Adipose tissue (tissue), 3 donors: ENCODE results near the gene PACRG. TPM values are rescaled to one million over a fixed set of nuclear protein-coding genes. Genes with fewer than 3 reads are reported as not detected.

Experiments used
- H3K27ac ChIP-seq: one replicate; pipeline ENCODE4 v1.5.1; 2013; ENCODE audit warnings: low read depth, low read length
- WGBS, 3 donors: extraction: QIAGEN DNeasy Blood & Tissue Kit; methylation state at CpG; one replicate each; pipeline ENCODE4 v1.1.7; 2013; 5-methylcytosine and 5-hydroxymethylcytosine counted together
- polyA plus RNA-seq, 3 donors: library from polyadenylated mRNA; stranded (reverse); fragments of 200-250 nt; gene quantifications; one replicate each; pipeline ENCODE4 v1.2.3, GENCODE V29; 2013
- donor health status: healthy with polysubstance abuse.
- donor health status: Bipolar disorder and iron deficiency.
- donor health status: healthy.

Gene PACRG
- polyA plus RNA-seq, 3 donors, result 0.34 to 4.8 TPM; not detected in 1

- WGBS, 3 donors, result 14 to 34% (median 18%) methylated on average over 6 of the region's 6 CpGs
These were observed 21.5 kb upstream of the PACRG start for GRCh38 chr6:162706232-162706631.

GRCh38 chr6:162708971-162709370 is 18.8 kb upstream of the PACRG start:
- 96 to 97% (median 97%) methylated on average over 6 of the region's 6 CpGs for WGBS, 3 donors

More at GRCh38 chr6:162706232-162706631, 21.5 kb upstream of the PACRG start:
- H3K27ac ChIP-seq, result no peak overlapping the region

DNA sequence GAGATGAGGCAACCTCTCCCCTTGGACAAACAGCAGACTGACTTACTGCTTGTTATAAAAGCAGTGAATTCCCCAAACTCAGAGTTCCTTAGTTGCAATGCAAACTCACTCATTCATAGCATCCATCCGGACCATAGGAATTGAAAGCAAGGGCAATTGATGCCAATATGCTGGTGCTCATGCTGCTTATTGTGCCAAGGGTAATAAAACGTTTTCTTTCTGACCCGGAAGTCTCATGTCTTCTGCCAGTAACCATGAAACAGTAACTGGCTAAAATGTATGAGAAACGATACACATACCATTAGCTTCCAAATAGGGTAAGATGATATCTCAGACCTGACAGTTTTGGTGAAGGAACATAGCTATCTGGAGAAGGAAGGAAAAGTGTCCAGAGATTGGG is 18.3 kb upstream of the PACRG start:
- no peak overlapping the region for H3K27ac ChIP-seq
- 83 to 91% (median 88%) methylated on average over 4 of the region's 4 CpGs for WGBS, 3 donors

More at GRCh38 chr6:162708971-162709370, 18.8 kb upstream of the PACRG start:
- no peak overlapping the region for H3K27ac ChIP-seq

GRCh38 chr6:162710419-162710818 is 17.4 kb upstream of the PACRG start:
- 94 to 100% (median 97%) methylated on average over 1 of the region's 1 CpG for WGBS, 3 donors
- no peak overlapping the region for H3K27ac ChIP-seq

DNA sequence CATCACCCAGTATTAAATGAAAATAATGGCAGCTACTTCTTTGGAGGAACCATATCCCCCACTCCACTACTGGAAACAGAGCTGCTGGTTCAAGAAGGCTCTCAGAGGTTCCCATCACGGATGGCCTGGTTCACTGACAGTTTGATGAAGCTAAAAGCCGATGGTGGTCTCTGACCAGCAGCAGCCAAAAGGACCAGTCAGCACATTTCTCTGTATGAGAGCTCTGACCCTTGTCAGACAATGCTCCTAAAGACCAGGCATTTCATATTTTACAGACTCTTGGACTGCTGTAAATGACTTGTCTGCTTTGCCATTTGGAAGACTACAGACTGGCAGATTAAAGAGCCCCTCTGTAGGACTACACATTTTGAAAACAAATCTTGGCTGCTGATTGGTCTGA is 16.8 kb upstream of the PACRG start:
- 94 to 96% (median 94%) methylated on average over 2 of the region's 2 CpGs for WGBS, 3 donors
- no peak overlapping the region for H3K27ac ChIP-seq

DNA sequence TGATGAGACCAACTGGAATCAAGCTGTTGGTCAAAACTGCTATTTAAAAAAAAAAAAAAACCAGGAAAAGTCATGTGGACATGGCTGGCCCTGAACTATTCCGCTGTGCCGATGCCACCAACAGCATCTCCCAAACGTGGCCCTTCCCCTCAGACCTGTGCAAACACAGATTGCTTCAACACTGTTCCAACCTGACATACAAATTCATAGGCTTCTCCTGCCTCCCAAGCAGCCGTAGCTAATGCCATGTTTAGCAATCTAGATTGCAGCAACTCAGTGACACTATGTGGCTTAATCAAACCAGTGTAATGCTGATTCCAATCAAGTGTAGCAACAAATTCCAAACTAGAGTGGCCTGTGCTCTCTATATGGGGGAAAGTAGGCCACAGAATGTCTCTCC is 16.4 kb upstream of the PACRG start:
- H3K27ac ChIP-seq, result no peak overlapping the region

GRCh38 chr6:162712694-162713093 is 15.1 kb upstream of the PACRG start:
- no peak overlapping the region for H3K27ac ChIP-seq
- WGBS, 3 donors, result 81 to 97% (median 84%) methylated on average over 2 of the region's 2 CpGs

More for the DNA sequence above, 16.4 kb upstream of the PACRG start:
- 80 to 88% (median 81%) methylated on average over 4 of the region's 4 CpGs for WGBS, 3 donors

GRCh38 chr6:162713974-162714780 is 13.6 kb upstream of the PACRG start:
- WGBS, 3 donors, result 78 to 83% (median 81%) methylated on average over 13 of the region's 13 CpGs
- H3K27ac ChIP-seq, result no peak overlapping the region

DNA sequence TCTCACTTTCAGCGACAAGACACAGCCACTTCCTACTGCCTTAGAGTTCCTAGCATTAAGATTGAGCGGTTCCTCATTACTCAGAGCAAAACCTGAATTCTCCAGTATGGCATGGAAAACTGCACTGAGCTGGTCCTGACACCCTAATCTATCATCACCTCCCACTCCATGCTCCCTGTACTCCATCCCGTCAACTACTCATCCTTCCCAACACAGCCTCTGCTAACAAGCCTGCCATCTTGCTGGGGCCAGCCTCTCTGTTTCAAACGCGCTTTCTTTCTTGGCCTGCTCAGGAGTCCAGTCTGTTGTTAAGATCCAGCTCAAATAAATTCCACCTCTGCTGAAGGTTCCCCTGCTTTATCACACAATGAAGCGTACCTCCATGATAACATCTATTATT is 12.2 kb upstream of the PACRG start:
- 93 to 97% (median 94%) methylated on average over 6 of the region's 6 CpGs for WGBS, 3 donors

DNA sequence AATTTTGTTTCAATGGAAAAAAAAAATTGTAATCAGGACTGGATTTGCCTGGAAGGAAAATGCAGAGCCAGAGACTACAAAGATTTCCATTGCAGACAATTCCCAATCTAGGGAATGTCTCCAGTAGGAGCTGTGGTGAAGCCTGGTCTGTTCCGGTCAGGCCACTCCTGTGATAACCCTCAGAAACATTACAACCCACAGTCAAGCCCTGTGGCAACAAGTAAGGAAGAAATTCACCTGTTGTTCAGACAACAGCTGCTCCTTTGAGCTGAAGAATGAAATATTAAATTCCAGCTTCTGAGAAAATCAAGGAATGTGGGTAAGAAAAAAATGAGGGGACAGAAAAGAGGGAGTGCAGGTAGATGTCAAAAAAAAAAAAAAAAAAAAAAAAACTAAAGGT is 8.2 kb upstream of the PACRG start:
- WGBS, 3 donors, result 97 to 100% (median 100%) methylated on average over 1 of the region's 1 CpG
- no peak overlapping the region for H3K27ac ChIP-seq

More for the DNA sequence above, 12.2 kb upstream of the PACRG start:
- no peak overlapping the region for H3K27ac ChIP-seq

DNA sequence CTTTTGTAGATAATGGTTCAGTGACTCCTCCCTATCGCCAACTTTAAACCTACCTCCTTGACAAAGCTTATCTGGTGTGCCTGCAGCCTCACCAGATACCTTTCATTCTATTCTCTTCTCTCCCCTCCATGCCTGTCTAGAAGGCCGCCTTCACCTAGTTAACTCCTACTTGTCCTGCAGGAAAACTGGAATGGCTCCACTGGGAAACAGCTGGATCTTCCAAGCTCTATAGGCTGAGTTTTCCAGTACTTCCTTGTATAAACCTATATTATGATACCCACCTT is 6.4 kb upstream of the PACRG start:
- H3K27ac ChIP-seq, result no peak overlapping the region
- 89 to 98% (median 94%) methylated on average over 2 of the region's 2 CpGs for WGBS, 3 donors

GRCh38 chr6:162722226-162722625 is 5.5 kb upstream of the PACRG start:
- H3K27ac ChIP-seq, result no peak overlapping the region
- WGBS, 3 donors, result 76 to 89% (median 82%) methylated on average over 2 of the region's 2 CpGs

DNA sequence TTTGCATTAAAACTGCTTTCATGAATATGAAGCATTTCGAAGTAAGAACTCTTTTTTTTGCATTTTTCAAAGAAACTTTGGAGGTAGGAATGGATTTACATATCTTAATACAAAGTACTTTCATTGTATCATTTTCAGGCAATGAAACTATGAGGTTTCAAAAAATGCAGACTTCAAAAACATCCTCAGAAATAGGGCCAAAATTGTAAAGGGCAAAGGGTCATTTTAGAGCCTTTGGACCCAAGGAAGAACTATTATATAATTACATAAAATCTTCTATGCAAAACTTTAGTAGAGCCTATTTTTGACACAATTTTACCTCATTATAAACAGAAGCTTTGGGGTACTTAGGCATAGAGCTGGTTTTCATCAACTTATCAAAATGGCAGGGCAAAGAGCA is 5.1 kb upstream of the PACRG start:
- WGBS, 3 donors, result 88 to 97% (median 89%) methylated on average over 1 of the region's 1 CpG
- H3K27ac ChIP-seq, result no peak overlapping the region

DNA sequence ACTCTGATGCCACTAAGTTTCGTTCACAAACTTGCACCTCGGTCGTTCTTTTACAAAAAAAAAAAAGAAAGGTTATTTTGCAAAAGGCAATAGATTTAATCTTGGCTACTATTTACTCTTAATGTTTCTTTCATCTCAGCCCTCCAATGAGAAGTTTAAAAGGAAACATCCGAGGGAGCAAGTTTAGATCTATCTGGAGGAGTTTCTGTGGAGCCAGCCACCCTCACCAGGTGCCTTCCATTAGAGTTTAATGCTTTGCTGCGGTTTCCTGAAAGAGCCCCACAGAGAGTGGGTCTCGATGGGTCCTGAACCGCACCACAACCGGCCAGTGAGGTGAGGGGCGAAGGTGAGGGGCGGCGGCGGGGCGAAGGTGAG is 840 bp upstream of the PACRG start:
- H3K27ac ChIP-seq, result no peak overlapping the region
- WGBS, 3 donors, result 7 to 9% (median 7%) methylated on average over 13 of the region's 13 CpGs

- H3K27ac ChIP-seq, result no peak overlapping the region
- WGBS, 3 donors, result 17 to 46% (median 33%) methylated on average over 7 of the region's 7 CpGs
These were observed 423 bp downstream of the PACRG start for GRCh38 chr6:162728197-162728596.

GRCh38 chr6:162728706-162729105 is 932 bp downstream of the PACRG start:
- H3K27ac ChIP-seq, result no peak overlapping the region
- 90 to 95% (median 90%) methylated on average over 1 of the region's 1 CpG for WGBS, 3 donors

GRCh38 chr6:162730502-162730901 is 2.7 kb downstream of the PACRG start:
- 91 to 98% (median 98%) methylated on average over 1 of the region's 1 CpG for WGBS, 3 donors
- no peak overlapping the region for H3K27ac ChIP-seq

- H3K27ac ChIP-seq, result no peak overlapping the region
- WGBS, 3 donors, result 51 to 90% (median 58%) methylated on average over 4 of the region's 4 CpGs
These were observed 5.7 kb downstream of the PACRG start for GRCh38 chr6:162733489-162733888.

DNA sequence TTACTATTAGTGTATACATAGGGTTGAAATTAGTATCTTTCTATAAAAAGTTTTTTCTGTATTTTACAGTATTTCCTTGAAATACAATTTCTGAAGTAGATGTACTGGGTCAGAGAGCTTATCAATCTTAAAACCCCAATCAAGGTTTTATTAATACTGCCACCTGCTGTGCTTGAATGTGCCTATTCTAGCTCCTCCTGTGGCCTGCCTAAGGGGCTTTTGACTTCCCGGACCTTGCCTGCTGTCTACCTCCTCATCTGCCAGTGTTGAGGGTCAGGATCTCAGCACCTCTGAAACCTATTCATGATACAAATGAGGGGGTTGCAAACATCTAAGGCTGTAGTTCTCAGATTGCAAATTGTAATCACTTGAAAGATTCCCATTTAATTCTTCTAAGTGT is 9.2 kb downstream of the PACRG start:
- 21 to 43% (median 40%) methylated on average over 1 of the region's 1 CpG for WGBS, 3 donors
- H3K27ac ChIP-seq, result no peak overlapping the region

DNA sequence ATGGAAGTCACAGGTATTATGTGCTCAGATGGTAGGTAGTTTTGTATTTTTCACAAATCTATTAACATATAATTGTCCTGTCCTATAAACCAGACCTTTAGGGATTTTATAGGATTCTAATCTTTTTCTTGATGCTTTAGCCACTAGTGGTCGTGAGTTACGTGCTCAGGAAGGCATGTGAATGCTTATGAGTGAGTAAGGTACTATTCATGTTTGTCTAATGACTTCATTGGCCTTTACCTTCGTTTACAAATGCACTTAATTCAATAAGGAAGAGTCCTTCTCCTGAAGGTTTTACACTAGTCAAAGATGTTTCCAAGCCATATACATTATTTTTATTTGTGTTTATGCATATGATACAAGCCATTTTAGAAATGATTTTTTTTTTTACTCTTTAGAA is 23.0 kb downstream of the PACRG start:
- WGBS, 3 donors, result 50 to 71% (median 62%) methylated on average over 3 of the region's 3 CpGs

More for the DNA sequence above, 23.0 kb downstream of the PACRG start:
- H3K27ac ChIP-seq, result no peak overlapping the region
